Endothelial cell of umbilical vein (primary cell): ENCODE data around the gene RBAK. TPM values are rescaled to one million over a fixed set of nuclear protein-coding genes. Genes with fewer than 3 reads are reported as not detected.

Source experiments
- BruUV-seq: library from RNA; stranded (reverse); fragments of 400-500 nt; replicated peaks from 2 replicates; lab custom pipeline; 2021; lab: Mats Ljungman, UMichigan
- CTCF ChIA-PET: fragments of 300-600, 350-600 bp; sonication (Branson Sonifier 250); formaldehyde crosslinking; loops from one replicate; lab custom pipeline; 2021; ENCODE audit warnings: antibody characterized with exemption, inconsistent platforms; lab: Charles Lee
- POLR2A ChIA-PET: fragments of 300-600, 350-600 bp; sonication (Branson Sonifier 250); formaldehyde crosslinking; loops from one replicate; lab custom pipeline; 2021; ENCODE audit warnings: antibody characterized with exemption, inconsistent platforms; lab: Charles Lee
- DNase-seq: peaks from one replicate; pipeline ENCODE4 v3.0.0-alpha.2; 2011; ENCODE audit warnings: low read depth, low spot score
- FAIRE-seq: peaks from 2 replicates; lab custom pipeline; 2011; peaks lifted over from hg19 to GRCh38; lab: Jason Lieb, UNC
- H2AFZ ChIP-seq: 2 replicates; pipeline ENCODE4 v1.6.0; 2012; ENCODE audit warnings: low read depth, low read length, control low read depth, inconsistent platforms
- H3K27ac ChIP-seq: 2 replicates; pipeline ENCODE4 v1.5.1; 2011; ENCODE audit warnings: low read depth, mild to moderate bottlenecking, control low read depth, low read length, moderate library complexity; ENCODE audit not compliant: insufficient read depth
- H3K27me3 ChIP-seq, 2 experiments: 2 replicates each; pipeline versions ENCODE4 v1.6.0 to v1.6.1; 2011; ENCODE audit warnings: low read length in 2 of 2, mixed read lengths in 1 of 2; ENCODE audit not compliant: control insufficient read depth in 2 of 2, insufficient read depth in 2 of 2
- H3K36me3 ChIP-seq, 2 experiments: 2 replicates in 1 of 2; 3 replicates in 1 of 2; pipeline ENCODE4 v1.5.1; 2011; ENCODE audit warnings: low read length in 2 of 2, mild to moderate bottlenecking in 1 of 2, moderate library complexity in 1 of 2; ENCODE audit not compliant: control insufficient read depth in 2 of 2, insufficient read depth in 2 of 2; ENCODE audit errors: extremely low read depth in 1 of 2
- H3K4me1 ChIP-seq: 3 replicates; pipeline ENCODE4 v1.5.1; 2011; ENCODE audit warnings: mild to moderate bottlenecking, low read length; ENCODE audit not compliant: control insufficient read depth, insufficient read depth; ENCODE audit errors: extremely low read depth
- H3K4me2 ChIP-seq: 2 replicates; pipeline ENCODE4 v1.6.1; 2011; ENCODE audit warnings: low read length, control low read depth, mixed read lengths; ENCODE audit not compliant: insufficient read depth
- H3K4me3 ChIP-seq, 3 experiments: fragments of 200-600 bp in 1 of 3; sonication (generic), shearing (Covaris generic) in 1 of 3; replicated peaks in 1 of 3; 2 replicates each; pipeline ENCODE4 v1.5.1; 2011 to 2016; ENCODE audit warnings: control low read depth in 3 of 3, low read length in 3 of 3, mild to moderate bottlenecking in 2 of 3, inconsistent platforms in 1 of 3, low read depth in 1 of 3, moderate library complexity in 1 of 3; ENCODE audit not compliant: insufficient read depth in 1 of 3
- H3K79me2 ChIP-seq: 2 replicates; pipeline ENCODE4 v1.6.0; 2012; ENCODE audit warnings: low read length, inconsistent platforms; ENCODE audit not compliant: control insufficient read depth, insufficient read depth
- H3K9ac ChIP-seq: replicated peaks from 2 replicates; pipeline ENCODE3; 2011; ENCODE audit warnings: low read length, control low read depth; ENCODE audit not compliant: insufficient read depth; ENCODE audit errors: extremely low read depth
- H3K9me1 ChIP-seq: replicated peaks from 3 replicates; pipeline ENCODE4 v1.6.0; 2011; ENCODE audit warnings: mild to moderate bottlenecking, low read length; ENCODE audit not compliant: control insufficient read depth, insufficient read depth; ENCODE audit errors: extremely low read depth
- H3K9me3 ChIP-seq: replicated peaks from 2 replicates; pipeline ENCODE4 v1.5.1; 2012; ENCODE audit warnings: low read length, inconsistent platforms; ENCODE audit not compliant: control insufficient read depth, insufficient read depth
- H4K20me1 ChIP-seq: replicated peaks from 2 replicates; pipeline ENCODE3; 2011; ENCODE audit warnings: mild to moderate bottlenecking, low read length; ENCODE audit not compliant: control insufficient read depth, insufficient read depth; ENCODE audit errors: extremely low read depth
- EZH2 ChIP-seq: IDR thresholded peaks from 2 replicates; pipeline ENCODE4 v1.6.1; 2012; ENCODE audit warnings: borderline replicate concordance, low read depth, mild to moderate bottlenecking, moderate library complexity, low read length, inconsistent platforms; ENCODE audit not compliant: severe bottlenecking
- FOS ChIP-seq: IDR thresholded peaks from 2 replicates; pipeline ENCODE4 v1.6.1; 2011; ENCODE audit warnings: mild to moderate bottlenecking, low read length, moderate library complexity, borderline replicate concordance; ENCODE audit not compliant: insufficient read depth
- GATA2 ChIP-seq: IDR thresholded peaks from 2 replicates; pipeline ENCODE4 v1.7.0; 2011; ENCODE audit warnings: low read depth, mild to moderate bottlenecking, moderate library complexity, mixed read lengths, low read length; ENCODE audit not compliant: insufficient read length, insufficient read depth
- JUN ChIP-seq: IDR thresholded peaks from 2 replicates; pipeline ENCODE4 v1.6.1; 2011; ENCODE audit warnings: borderline replicate concordance, low read depth; ENCODE audit not compliant: insufficient read length, insufficient read depth
- MYC ChIP-seq: IDR thresholded peaks from one replicate; pipeline ENCODE4 v1.6.1; 2011; ENCODE audit warnings: mild to moderate bottlenecking, low read depth, low read length
- POLR2A ChIP-seq: IDR thresholded peaks from 2 replicates; pipeline ENCODE4 v1.6.1; 2012; ENCODE audit warnings: low read depth, mild to moderate bottlenecking, control low read depth, low read length
- POLR2AphosphoS5 ChIP-seq: IDR thresholded peaks from 2 replicates; pipeline ENCODE4 v1.6.1; 2012; ENCODE audit warnings: low read depth, mild to moderate bottlenecking, control low read depth, low read length, moderate library complexity; ENCODE audit not compliant: insufficient read depth
- dilution Hi-C: fragments of 300-500 bp; cut with MboI; formaldehyde crosslinking; loops from one replicate; pipeline ENCODE4 v1.15.0; 2019; ENCODE audit warnings: low sequenced_read_pairs; ENCODE audit not compliant: extremely low pct_ligation_motif_present
- intact Hi-C: fragments of 100-400 bp; cut with micrococcal nuclease; formaldehyde crosslinking; loops from one replicate; pipeline ENCODE4 v1.10.0; 2022
- polyA plus RNA-seq, 4 experiments: library from polyadenylated mRNA; depleted of rRNA in 3 of 4; stranded (reverse) in 3 of 4; unstranded in 1 of 4; fragments of >200 nt; gene quantifications; 2 replicates each; pipeline versions ENCODE4 v1.2.1 to v1.2.3, GENCODE V29; 2011 to 2012; ENCODE audit warnings: missing spikeins in 1 of 4
- total RNA-seq: library from RNA; stranded (reverse); gene quantifications from 2 replicates; pipeline ENCODE4 v1.2.3, GENCODE V29; 2021
- TF ChIP-seq, protein P1 (sequence below): IDR thresholded peaks from 2 replicates; pipeline ENCODE4 v1.6.1; 2011; ENCODE audit not compliant: insufficient read depth, insufficient read length
- TF ChIP-seq, protein P2 (sequence below), 2 donors: IDR thresholded peaks; 1 replicate in 1 of 2; 2 replicates in 1 of 2; pipeline ENCODE4 v1.5.1; 2011; ENCODE audit warnings: low read length in 2 of 2, mild to moderate bottlenecking in 2 of 2, moderate library complexity in 2 of 2, control low read depth in 1 of 2, inconsistent platforms in 1 of 2, low read depth in 1 of 2; ENCODE audit not compliant: insufficient read depth in 1 of 2; ENCODE audit errors: extremely low read depth in 1 of 2

The RBAK gene
- total and polyA plus RNA-seq, 2 donors (not counting 3 experiments of a cell fraction or from before 2014, with no cell fraction given): 1.4 to 8.6 TPM

DNA sequence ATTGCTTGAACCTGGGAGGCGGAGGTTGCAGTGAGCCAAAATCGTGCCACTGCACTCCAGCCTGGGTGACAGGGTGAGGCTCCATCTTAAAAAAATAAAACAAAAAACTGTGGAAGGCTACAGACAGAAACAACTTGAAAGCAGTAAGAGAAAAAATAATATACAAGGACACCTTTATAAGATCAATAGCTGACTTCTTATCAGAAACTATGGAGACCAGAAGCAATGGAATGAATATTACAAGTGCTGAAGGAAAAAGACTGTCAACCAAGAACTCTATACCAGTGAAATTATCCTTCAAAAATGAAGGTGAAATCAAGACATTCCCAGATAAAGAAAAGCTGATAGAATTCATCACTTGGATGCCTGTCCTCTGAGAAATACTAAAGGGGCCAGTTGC is 49.0 kb downstream of the RBAK start:
- Histone ChIP-seq H3K4me3 (no peak overlapping the region), H3K9ac (no peak overlapping the region), H4K20me1 (no peaks in the 10 kb centered on the region), H3K27me3 (no peaks in the 10 kb centered on the region), H3K9me1 (no peaks in the 10 kb centered on the region), H3K79me2 (no peaks in the 10 kb centered on the region), H3K4me1 (no peaks in the 10 kb centered on the region), H3K36me3 (no peaks in the 10 kb centered on the region), H3K9me3 (no peaks in the 10 kb centered on the region), H2AFZ (no peak overlapping the region), H3K27ac (no peak overlapping the region), H3K4me2 (no peak overlapping the region)
- intact Hi-C loops: no loop called here
- POLR2A ChIA-PET: no interaction called here
- FAIRE-seq (no peak), DNase-seq (no peak)
- CTCF ChIA-PET: interaction anchor here (0.6 to 1.2 kb wide), 2 partner anchors 25 to 265 kb away, joined by 3 read pairs; no protein-coding TSS in a partner anchor
- TF ChIP-seq GATA2 (no peak), JUN (no peak), MYC (no peak), FOS (no peak), POLR2A (no peak), POLR2AphosphoS5 (no peak), EZH2 (no peak)
- TF ChIP-seq, protein P1, sequence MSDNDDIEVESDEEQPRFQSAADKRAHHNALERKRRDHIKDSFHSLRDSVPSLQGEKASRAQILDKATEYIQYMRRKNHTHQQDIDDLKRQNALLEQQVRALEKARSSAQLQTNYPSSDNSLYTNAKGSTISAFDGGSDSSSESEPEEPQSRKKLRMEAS: no peak
- TF ChIP-seq, protein P2, sequence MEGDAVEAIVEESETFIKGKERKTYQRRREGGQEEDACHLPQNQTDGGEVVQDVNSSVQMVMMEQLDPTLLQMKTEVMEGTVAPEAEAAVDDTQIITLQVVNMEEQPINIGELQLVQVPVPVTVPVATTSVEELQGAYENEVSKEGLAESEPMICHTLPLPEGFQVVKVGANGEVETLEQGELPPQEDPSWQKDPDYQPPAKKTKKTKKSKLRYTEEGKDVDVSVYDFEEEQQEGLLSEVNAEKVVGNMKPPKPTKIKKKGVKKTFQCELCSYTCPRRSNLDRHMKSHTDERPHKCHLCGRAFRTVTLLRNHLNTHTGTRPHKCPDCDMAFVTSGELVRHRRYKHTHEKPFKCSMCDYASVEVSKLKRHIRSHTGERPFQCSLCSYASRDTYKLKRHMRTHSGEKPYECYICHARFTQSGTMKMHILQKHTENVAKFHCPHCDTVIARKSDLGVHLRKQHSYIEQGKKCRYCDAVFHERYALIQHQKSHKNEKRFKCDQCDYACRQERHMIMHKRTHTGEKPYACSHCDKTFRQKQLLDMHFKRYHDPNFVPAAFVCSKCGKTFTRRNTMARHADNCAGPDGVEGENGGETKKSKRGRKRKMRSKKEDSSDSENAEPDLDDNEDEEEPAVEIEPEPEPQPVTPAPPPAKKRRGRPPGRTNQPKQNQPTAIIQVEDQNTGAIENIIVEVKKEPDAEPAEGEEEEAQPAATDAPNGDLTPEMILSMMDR (IDR thresholded peaks at IDR 0.05; ENCODE audit: extremely low read depth in 1 of 2, insufficient read depth in 1 of 2, low read depth in 1 of 2, low read length in 2 of 2): no peak
- BruUV-seq: no TSS peak
- dilution Hi-C loops: no loop called here
